ENCODE measurements around the gene TFDP2. TPM values are rescaled to one million over a fixed set of nuclear protein-coding genes. Genes with fewer than 3 reads are reported as not detected.

TFDP2 gene
- total RNA-seq, 1 donor from 2014 or later = 11.6 TPM

- Histone ChIP-seq H3K4me3 (ENCODE audit: low read depth, low read length) (no peak overlapping the region), H3K27me3 (ENCODE audit: control insufficient read depth, insufficient read depth, low read length) (no peaks in the 10 kb centered on the region), H3K36me3 (ENCODE audit: control insufficient read depth, insufficient read depth, low read length) (peaks cover 5% of the 10 kb centered on the region)
- DNase-seq (ENCODE audit: low read depth) (no peak), FAIRE-seq (no peak)
- TF ChIP-seq CTCF (IDR thresholded peaks at IDR 0.05; ENCODE audit: insufficient read depth, low read length, severe bottlenecking) = no peak
Measured at GRCh38 chr3:141895731-141896130, 253.6 kb downstream of the TFDP2 start.

- DNase-seq (ENCODE audit: low read depth) (peak; percentile 87), FAIRE-seq (no peak)
- Histone ChIP-seq H3K27me3 (ENCODE audit: control insufficient read depth, insufficient read depth, low read length) (no peaks in the 10 kb centered on the region), H3K36me3 (ENCODE audit: control insufficient read depth, insufficient read depth, low read length) (peaks cover 4% of the 10 kb centered on the region), H3K4me3 (ENCODE audit: low read depth, low read length) (no peak overlapping the region)
- TF ChIP-seq CTCF (IDR thresholded peaks at IDR 0.05; ENCODE audit: insufficient read depth, low read length, severe bottlenecking) = no peak
Measured at GRCh38 chr3:141894524-141895176, 254.7 kb downstream of the TFDP2 start.

Other genes starting within 250 kb of the TFDP2 start
- gene GK5, start 76.0 kb upstream of the TFDP2 start, total RNA-seq = 14.0 and 15.2 TPM in 2 replicates

Measured in bronchial epithelial cell (primary cell).